ENCODE measurements around the gene TNS2.
"Not testable (repeated sequence)": the region's sequence is repeated elsewhere in the genome, so short reads cannot be mapped to it uniquely, and the experiment has no call there.

TNS2 gene

DNA sequence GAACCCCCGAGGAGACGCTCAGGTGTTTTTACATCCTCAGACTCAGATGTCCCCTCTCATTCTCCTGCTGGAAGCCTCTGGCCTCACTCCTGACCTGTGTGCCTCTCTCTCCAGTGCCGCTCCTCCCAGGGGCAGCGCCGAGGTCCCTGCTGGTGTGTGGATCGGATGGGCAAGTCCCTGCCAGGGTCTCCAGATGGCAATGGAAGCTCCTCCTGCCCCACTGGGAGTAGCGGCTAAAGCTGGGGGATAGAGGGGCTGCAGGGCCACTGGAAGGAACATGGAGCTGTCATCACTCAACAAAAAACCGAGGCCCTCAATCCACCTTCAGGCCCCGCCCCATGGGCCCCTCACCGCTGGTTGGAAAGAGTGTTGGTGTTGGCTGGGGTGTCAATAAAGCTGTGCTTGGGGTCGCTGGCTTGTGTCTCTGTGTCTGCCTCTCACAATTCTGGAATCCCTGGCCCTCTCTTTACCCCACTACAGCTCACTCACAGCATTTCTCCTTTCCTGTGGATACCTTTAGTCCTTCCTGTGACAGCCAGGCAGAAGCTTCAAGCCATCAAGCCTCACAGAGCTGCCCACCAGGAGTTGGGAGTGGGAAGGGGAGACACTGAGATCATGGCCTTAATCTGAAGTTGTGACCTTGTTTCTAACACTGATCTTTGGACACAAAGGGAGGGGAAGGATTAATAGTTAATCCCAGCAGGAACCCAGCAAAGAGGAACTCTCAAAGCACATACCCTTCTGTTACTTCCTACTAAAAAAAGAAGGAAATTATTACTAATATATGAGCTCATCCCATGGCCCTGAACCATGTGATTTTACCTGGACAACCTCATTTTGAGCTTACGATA is 52.3 kb downstream of the TNS2 start:
- Histone ChIP-seq H3K4me1 (ENCODE audit: control insufficient read depth, insufficient read depth, low read length) (peaks cover 14% of the 10 kb centered on the region), H3K27me3 (ENCODE audit: control insufficient read depth, insufficient read depth, low read length) (peaks cover 16% of the 10 kb centered on the region), H3K36me3 (ENCODE audit: control insufficient read depth, insufficient read depth, low read length) (no peaks in the 10 kb centered on the region), H3K9ac (ENCODE audit: low read depth, low read length) (no peak overlapping the region), H3K9me3 (ENCODE audit: control insufficient read depth, insufficient read depth, low read length) (no peaks in the 10 kb centered on the region), H3K4me3 (ENCODE audit: low read depth, low read length) (no peak overlapping the region)

DNA sequence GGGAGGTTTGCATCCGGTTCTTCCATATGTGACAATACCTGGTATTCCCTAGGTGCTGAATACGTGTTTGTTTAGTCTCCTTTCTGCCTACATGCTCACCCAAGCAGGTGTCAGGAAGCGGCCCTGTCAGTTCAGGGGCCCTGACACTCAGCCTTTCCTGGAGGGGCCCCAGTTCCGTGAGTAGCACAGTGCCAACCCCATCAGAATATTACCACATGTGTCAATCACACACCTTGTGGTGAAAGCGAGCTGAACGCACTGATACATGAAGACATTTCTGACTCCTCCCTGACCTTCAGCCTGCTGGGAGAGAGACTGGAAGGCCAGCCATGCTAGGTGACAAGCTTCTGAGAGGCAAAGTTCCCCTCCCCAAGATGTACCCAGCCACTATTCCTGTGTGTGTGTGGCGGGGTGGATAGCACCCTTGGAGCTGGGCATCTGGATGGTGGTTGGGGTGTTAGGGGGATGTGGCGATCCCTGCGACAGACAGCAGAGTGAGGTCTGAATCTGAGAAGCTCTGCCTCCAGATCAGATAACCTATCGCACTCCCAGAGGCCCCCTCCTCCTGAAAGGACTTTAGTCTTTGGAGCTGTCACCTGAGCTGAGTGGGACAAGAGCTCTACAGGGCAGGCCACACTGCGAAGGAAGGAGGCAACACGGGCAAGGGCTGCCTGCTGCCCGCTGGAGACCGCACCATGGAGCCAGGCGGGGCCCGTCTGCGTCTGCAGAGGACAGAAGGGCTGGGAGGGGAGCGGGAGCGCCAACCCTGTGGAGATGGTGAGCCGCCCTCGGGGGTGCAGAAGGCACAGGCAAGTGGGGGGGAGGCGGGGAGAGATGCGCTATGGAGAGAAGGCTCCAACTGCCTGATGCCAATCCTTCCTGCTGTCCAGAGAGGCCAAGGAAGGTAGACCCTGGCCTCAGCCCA is 53.3 kb downstream of the TNS2 start, which contains the start of gene SOAT2:
Gene SOAT2, plus strand, starts transcription at position 604 of the 925 bp plus-strand sequence. Its CDS starts 92 bp downstream, at position 696.
- no peak within 1 kb of the TSS for H3K4me3 ChIP-seq (ENCODE audit: low read depth, low read length)
- no peak within 1 kb of the TSS for H3K9ac ChIP-seq (ENCODE audit: low read depth, low read length)
- no peaks in the 10 kb centered on the region for H3K9me3 ChIP-seq (ENCODE audit: control insufficient read depth, insufficient read depth, low read length)
- H3K27me3 ChIP-seq (ENCODE audit: control insufficient read depth, insufficient read depth, low read length) = peaks cover 12% of the 10 kb centered on the region
- H3K4me1 ChIP-seq (ENCODE audit: control insufficient read depth, insufficient read depth, low read length) = peaks cover 15% of the 10 kb centered on the region
- no peaks in the 10 kb centered on the region for H3K36me3 ChIP-seq (ENCODE audit: control insufficient read depth, insufficient read depth, low read length)

DNA sequence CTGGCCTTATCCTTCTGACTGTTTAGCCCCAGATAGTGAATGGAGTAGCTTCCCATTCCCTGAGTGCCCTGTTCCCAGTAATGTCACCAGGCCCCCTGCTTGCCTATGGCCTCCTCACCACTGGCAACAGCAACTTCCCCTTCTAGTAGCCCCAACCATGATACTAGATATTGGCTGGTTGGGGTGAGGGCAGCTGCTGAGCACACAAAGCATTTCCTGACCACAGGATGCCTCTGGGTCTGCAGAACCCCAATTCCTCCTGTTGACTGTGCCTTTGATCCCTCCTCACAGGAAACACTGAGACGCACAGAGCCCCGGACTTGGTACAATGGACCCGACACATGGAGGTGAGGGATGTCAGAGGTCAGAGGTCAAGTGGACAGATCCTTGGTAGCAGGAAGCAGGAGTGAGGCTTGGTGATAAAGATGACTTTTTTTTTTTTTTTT is 54.0 kb downstream of the TNS2 start:
- Histone ChIP-seq H3K4me3 (ENCODE audit: low read depth, low read length) (no peak overlapping the region), H3K36me3 (ENCODE audit: control insufficient read depth, insufficient read depth, low read length) (no peaks in the 10 kb centered on the region), H3K4me1 (ENCODE audit: control insufficient read depth, insufficient read depth, low read length) (peaks cover 9% of the 10 kb centered on the region), H3K9ac (ENCODE audit: low read depth, low read length) (no peak overlapping the region), H3K27me3 (ENCODE audit: control insufficient read depth, insufficient read depth, low read length) (peaks cover 4% of the 10 kb centered on the region), H3K9me3 (ENCODE audit: control insufficient read depth, insufficient read depth, low read length) (no peaks in the 10 kb centered on the region)

DNA sequence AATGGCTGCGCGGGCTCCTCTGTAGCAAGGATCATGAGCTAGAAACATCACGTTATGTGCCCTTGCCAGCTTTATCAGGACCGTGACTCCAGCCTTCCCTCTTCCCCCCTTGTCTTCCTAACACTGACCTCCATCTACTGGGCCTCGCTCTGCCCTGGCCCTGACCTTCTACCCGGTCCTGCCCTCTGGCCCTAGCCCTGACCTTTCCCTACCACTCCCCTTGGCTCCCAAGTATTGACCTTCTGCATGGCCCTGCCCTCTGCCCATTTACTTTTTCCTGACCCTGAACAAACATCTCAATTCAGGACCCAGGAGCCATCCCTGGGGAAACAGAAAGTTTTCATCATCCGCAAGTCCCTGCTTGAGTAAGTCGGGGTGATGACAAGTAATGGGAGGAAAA is 55.4 kb downstream of the TNS2 start:
- Histone ChIP-seq H3K27me3 (ENCODE audit: control insufficient read depth, insufficient read depth, low read length) (no peaks in the 10 kb centered on the region), H3K4me1 (ENCODE audit: control insufficient read depth, insufficient read depth, low read length) (peaks cover 5% of the 10 kb centered on the region), H3K36me3 (ENCODE audit: control insufficient read depth, insufficient read depth, low read length) (no peaks in the 10 kb centered on the region), H3K4me3 (ENCODE audit: low read depth, low read length) (no peak overlapping the region), H3K9me3 (ENCODE audit: control insufficient read depth, insufficient read depth, low read length) (no peaks in the 10 kb centered on the region), H3K9ac (ENCODE audit: low read depth, low read length) (no peak overlapping the region)

DNA sequence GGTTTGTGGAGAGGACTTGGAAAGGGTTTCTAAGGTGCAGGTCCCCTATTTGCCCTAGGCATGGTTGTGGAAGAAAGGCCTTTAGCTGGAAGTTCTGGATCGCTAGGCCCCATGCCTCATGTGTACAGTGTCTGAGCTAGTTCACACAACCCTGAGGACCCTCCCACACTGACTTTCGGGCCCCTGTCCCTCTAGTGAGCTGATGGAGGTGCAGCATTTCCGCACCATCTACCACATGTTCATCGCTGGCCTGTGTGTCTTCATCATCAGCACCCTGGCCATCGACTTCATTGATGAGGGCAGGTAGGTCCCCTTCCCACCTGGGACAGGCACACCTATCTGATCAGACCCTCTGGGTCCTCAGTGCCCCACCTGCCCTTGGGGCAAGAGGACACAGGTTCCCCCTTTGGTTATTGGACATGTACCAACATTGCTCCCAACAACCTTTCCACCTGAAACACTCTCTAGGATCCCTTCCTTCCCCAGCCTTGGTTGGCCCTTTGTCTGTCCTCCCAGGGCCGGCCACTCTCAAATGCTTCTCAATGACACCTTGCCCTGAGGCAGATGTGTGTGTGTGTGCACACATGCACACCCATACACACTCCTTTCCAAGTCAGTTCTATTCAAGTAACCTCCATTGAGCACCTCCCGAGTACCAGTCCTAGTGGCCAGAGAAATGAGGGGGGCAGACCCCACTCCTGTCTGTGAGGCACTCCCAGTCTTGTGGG is 56.0 kb downstream of the TNS2 start:
- Histone ChIP-seq H3K9ac (ENCODE audit: low read depth, low read length) (no peak overlapping the region), H3K4me1 (ENCODE audit: control insufficient read depth, insufficient read depth, low read length) (peaks cover 5% of the 10 kb centered on the region), H3K4me3 (ENCODE audit: low read depth, low read length) (no peak overlapping the region)

DNA sequence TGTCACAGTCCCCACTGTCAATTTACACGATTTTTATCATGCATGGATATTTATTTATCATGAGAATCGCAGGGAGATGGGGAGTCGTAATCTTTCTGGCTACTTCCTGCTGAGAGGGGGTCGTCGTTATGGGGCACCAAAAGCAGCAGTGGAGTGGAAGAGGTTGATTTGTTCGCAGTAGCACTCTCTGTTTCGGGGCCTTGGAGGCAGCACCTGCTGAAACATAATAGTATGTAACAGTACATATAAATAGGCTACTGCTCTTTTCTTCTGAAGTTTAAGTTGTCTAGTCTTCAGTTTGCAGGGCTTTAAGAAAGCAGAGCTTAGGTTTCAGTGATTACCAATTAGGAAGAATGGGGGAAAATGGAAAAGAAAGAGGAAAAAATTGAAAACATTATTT is 57.3 kb downstream of the TNS2 start:
- H3K27me3 ChIP-seq (ENCODE audit: control insufficient read depth, insufficient read depth, low read length) = no peaks in the 10 kb centered on the region
- no peaks in the 10 kb centered on the region for H3K9me3 ChIP-seq (ENCODE audit: control insufficient read depth, insufficient read depth, low read length)
- peaks cover 5% of the 10 kb centered on the region for H3K4me1 ChIP-seq (ENCODE audit: control insufficient read depth, insufficient read depth, low read length)
- H3K4me3 ChIP-seq (ENCODE audit: low read depth, low read length) = no peak overlapping the region
- H3K9ac ChIP-seq (ENCODE audit: low read depth, low read length) = no peak overlapping the region
- no peaks in the 10 kb centered on the region for H3K36me3 ChIP-seq (ENCODE audit: control insufficient read depth, insufficient read depth, low read length)

More for the DNA sequence above, 56.0 kb downstream of the TNS2 start:
- Histone ChIP-seq H3K9me3 (ENCODE audit: control insufficient read depth, insufficient read depth, low read length) (no peaks in the 10 kb centered on the region), H3K36me3 (ENCODE audit: control insufficient read depth, insufficient read depth, low read length) (no peaks in the 10 kb centered on the region), H3K27me3 (ENCODE audit: control insufficient read depth, insufficient read depth, low read length) (no peaks in the 10 kb centered on the region)

DNA sequence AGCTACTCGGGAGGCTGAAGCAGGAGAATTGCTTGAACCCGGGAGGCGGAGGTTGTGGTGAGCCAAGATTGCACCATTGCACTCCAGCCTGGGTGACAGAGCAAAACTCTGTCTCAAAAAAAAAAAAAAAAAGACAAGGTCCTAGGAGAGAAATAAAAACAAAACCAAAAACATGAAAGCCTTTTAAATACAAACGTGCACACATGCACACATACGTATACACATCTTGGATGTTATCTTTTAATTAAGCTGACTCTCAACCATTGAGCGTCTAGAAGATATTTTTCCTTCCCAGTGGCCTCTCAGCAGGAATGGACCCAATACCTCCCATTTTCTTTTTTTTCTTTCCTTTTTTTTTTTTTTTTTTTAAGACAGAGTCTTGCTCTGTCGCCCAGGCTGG is 62.6 kb downstream of the TNS2 start:
- not testable (repeated sequence) for H3K9me3 ChIP-seq (ENCODE audit: control insufficient read depth, insufficient read depth, low read length); H3K36me3 ChIP-seq (ENCODE audit: control insufficient read depth, insufficient read depth, low read length); H3K4me3 ChIP-seq (ENCODE audit: low read depth, low read length); H3K4me1 ChIP-seq (ENCODE audit: control insufficient read depth, insufficient read depth, low read length); H3K27me3 ChIP-seq (ENCODE audit: control insufficient read depth, insufficient read depth, low read length); H3K9ac ChIP-seq (ENCODE audit: low read depth, low read length)

DNA sequence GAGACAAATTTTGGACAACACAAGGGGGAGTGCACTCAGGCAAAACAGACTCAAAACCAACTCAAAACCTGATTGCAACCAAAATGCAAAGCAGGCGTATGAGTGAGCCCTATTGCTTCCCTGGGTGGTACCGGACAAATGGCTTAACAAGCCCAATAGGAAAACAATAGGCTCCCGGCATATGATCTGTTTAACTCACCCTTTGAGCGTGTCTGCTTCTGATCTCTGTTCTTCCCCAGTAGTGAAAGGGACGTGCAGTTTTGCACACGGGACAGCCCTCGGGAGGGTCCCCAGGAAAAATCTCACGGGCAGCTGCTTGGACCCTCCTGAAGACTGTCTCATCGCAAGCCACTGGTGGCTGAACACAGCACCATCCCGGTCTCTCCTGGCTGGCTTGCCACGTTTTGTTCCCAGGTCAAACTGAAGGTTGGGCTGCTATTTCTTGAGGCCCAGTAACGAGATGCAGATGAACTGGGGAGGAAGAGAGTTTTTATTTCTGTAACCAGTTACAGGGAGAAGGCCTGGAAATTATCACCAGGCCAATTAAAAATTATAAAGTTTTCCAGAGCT is 63.4 kb downstream of the TNS2 start:
- no peak overlapping the region for H3K9ac ChIP-seq (ENCODE audit: low read depth, low read length)
- no peaks in the 10 kb centered on the region for H3K9me3 ChIP-seq (ENCODE audit: control insufficient read depth, insufficient read depth, low read length)
- H3K27me3 ChIP-seq (ENCODE audit: control insufficient read depth, insufficient read depth, low read length) = peaks cover 3% of the 10 kb centered on the region
- H3K36me3 ChIP-seq (ENCODE audit: control insufficient read depth, insufficient read depth, low read length) = no peaks in the 10 kb centered on the region
- no peak overlapping the region for H3K4me3 ChIP-seq (ENCODE audit: low read depth, low read length)
- peaks cover 2% of the 10 kb centered on the region for H3K4me1 ChIP-seq (ENCODE audit: control insufficient read depth, insufficient read depth, low read length)

DNA sequence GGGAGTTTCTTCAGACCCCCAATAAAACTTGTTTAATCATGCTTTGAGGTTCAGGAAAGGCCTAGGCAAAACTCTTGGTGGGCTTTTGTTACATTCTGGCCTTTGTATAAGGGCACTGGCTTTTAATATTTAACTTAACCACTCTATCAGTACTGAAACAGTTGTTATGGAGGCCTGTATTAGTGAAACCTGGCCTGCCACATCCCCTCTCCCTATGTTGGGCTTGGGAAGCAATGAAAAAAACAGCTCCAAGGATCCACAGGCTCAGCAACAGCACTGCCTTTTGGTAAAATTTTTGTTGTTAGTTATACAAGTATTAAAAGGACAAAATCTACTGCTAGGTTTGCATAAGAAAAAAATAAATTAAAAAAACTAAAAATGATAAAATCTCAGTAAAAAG is 64.1 kb downstream of the TNS2 start:
- Histone ChIP-seq H3K4me3 (ENCODE audit: low read depth, low read length) (no peak overlapping the region), H3K9ac (ENCODE audit: low read depth, low read length) (no peak overlapping the region), H3K27me3 (ENCODE audit: control insufficient read depth, insufficient read depth, low read length) (peaks cover 3% of the 10 kb centered on the region), H3K4me1 (ENCODE audit: control insufficient read depth, insufficient read depth, low read length) (peaks cover 2% of the 10 kb centered on the region), H3K36me3 (ENCODE audit: control insufficient read depth, insufficient read depth, low read length) (no peaks in the 10 kb centered on the region), H3K9me3 (ENCODE audit: control insufficient read depth, insufficient read depth, low read length) (no peaks in the 10 kb centered on the region)
